ENCODE measurements around the gene AP1S2. TPM values are rescaled to one million over a fixed set of nuclear protein-coding genes. Genes with fewer than 3 reads are reported as not detected.

Gene AP1S2
- total and polyA plus RNA-seq, 10 of the 15 experiments (the other 5 are each of a cell fraction or from before 2014, with no cell fraction given): 25.6 to 105 (median 50.7) TPM

DNA sequence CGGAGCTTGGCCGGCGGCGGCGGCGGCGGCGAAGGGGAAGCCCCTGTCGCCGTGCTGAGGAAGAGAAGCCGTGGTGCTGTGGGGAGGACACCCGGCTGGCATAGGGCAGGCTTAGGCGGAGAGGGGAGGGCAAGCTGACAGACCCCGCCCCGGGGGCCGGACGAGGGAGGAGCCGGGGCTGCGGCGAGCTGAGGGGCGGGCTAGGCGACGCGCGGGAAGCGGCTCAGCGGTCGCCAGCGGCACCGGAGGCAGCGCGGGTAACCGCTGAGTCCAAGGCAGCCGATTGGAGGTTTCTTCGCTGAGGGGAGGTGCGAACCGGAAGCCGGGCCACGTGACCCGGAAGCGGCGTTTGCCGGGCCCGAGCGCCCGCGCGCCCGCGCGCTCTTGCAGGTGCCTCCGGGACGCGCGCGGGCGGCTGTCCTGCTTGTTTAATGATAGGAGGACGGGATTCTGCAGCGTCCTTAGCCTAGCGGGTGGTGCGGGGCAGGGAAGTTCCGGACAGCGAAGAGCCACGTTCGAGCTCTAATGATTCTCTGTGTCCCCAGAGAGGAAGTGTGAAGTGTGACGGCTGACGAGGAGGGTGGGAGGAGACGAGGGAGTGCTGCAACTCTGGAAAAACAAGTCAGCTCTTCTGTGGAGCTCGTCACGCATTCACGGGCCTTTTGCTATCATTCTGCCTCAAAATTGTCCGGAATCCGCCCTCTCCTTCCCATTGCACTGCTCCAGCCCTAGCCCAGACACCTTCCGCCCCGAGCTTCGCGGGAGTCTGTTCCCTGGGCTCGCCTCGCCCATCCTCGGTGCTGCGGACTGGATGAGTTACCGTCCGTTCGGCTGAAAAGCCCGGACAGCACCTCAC, at the start of gene AP1S2 (continued):
- no peak for TF ChIP-seq TARDBP (IDR thresholded peaks at IDR 0.05; ENCODE audit: borderline replicate concordance)
- TF ChIP-seq MTA3 (IDR thresholded peaks at IDR 0.05; ENCODE audit: borderline replicate concordance, low read length): no peak
- TF ChIP-seq DPF2 (IDR thresholded peaks at IDR 0.05): peak; percentile 47; the same call in 1 of the 2 replicates
- TF ChIP-seq RAD51 (IDR thresholded peaks at IDR 0.05): peak; percentile 83
- TF ChIP-seq PAX5 (IDR thresholded peaks at IDR 0.05; ENCODE audit: borderline replicate concordance, low read depth, low read length): peak; percentile 46; the same call in 1 of the 2 replicates
- TF ChIP-seq CHD4 (IDR thresholded peaks at IDR 0.05): no peak
- no peak for TF ChIP-seq ZBED1 (IDR thresholded peaks at IDR 0.05; ENCODE audit: borderline replicate concordance)
- no peak for TF ChIP-seq MEF2A (IDR thresholded peaks at IDR 0.05; ENCODE audit: insufficient read depth, low read depth, low read length)
- TF ChIP-seq, protein P1, sequence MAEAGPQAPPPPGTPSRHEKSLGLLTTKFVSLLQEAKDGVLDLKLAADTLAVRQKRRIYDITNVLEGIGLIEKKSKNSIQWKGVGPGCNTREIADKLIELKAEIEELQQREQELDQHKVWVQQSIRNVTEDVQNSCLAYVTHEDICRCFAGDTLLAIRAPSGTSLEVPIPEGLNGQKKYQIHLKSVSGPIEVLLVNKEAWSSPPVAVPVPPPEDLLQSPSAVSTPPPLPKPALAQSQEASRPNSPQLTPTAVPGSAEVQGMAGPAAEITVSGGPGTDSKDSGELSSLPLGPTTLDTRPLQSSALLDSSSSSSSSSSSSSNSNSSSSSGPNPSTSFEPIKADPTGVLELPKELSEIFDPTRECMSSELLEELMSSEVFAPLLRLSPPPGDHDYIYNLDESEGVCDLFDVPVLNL (IDR thresholded peaks at IDR 0.05; ENCODE audit: low read depth, low read length): 0 out of 2 replicates have a peak, but pooled peaks have one; percentile 58
- no peak for TF ChIP-seq NR2C1 (IDR thresholded peaks at IDR 0.05)
- TF ChIP-seq, protein P2, sequence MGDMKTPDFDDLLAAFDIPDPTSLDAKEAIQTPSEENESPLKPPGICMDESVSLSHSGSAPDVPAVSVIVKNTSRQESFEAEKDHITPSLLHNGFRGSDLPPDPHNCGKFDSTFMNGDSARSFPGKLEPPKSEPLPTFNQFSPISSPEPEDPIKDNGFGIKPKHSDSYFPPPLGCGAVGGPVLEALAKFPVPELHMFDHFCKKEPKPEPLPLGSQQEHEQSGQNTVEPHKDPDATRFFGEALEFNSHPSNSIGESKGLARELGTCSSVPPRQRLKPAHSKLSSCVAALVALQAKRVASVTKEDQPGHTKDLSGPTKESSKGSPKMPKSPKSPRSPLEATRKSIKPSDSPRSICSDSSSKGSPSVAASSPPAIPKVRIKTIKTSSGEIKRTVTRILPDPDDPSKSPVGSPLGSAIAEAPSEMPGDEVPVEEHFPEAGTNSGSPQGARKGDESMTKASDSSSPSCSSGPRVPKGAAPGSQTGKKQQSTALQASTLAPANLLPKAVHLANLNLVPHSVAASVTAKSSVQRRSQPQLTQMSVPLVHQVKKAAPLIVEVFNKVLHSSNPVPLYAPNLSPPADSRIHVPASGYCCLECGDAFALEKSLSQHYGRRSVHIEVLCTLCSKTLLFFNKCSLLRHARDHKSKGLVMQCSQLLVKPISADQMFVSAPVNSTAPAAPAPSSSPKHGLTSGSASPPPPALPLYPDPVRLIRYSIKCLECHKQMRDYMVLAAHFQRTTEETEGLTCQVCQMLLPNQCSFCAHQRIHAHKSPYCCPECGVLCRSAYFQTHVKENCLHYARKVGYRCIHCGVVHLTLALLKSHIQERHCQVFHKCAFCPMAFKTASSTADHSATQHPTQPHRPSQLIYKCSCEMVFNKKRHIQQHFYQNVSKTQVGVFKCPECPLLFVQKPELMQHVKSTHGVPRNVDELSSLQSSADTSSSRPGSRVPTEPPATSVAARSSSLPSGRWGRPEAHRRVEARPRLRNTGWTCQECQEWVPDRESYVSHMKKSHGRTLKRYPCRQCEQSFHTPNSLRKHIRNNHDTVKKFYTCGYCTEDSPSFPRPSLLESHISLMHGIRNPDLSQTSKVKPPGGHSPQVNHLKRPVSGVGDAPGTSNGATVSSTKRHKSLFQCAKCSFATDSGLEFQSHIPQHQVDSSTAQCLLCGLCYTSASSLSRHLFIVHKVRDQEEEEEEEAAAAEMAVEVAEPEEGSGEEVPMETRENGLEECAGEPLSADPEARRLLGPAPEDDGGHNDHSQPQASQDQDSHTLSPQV (IDR thresholded peaks at IDR 0.05): no peak
- no peak for TF ChIP-seq SRF (IDR thresholded peaks at IDR 0.05; ENCODE audit: low read depth in 2 of 2, low read length in 2 of 2)
- TF ChIP-seq, protein P3, sequence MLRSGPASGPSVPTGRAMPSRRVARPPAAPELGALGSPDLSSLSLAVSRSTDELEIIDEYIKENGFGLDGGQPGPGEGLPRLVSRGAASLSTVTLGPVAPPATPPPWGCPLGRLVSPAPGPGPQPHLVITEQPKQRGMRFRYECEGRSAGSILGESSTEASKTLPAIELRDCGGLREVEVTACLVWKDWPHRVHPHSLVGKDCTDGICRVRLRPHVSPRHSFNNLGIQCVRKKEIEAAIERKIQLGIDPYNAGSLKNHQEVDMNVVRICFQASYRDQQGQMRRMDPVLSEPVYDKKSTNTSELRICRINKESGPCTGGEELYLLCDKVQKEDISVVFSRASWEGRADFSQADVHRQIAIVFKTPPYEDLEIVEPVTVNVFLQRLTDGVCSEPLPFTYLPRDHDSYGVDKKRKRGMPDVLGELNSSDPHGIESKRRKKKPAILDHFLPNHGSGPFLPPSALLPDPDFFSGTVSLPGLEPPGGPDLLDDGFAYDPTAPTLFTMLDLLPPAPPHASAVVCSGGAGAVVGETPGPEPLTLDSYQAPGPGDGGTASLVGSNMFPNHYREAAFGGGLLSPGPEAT (IDR thresholded peaks at IDR 0.05; ENCODE audit: low read depth): 0 out of 2 replicates have a peak, but pooled peaks have one; percentile 28
- TF ChIP-seq MEF2B (IDR thresholded peaks at IDR 0.05; ENCODE audit: partially characterized antibody, poor library complexity, severe bottlenecking): peak; percentile 74
- TF ChIP-seq BACH1 (IDR thresholded peaks at IDR 0.05; ENCODE audit: borderline replicate concordance): peak; percentile 11; the same call in 1 of the 2 replicates
- TF ChIP-seq TBL1XR1 (IDR thresholded peaks at IDR 0.05; ENCODE audit: low read depth, low read length): no peak
- peak; percentile 24; the same call in 1 of the 2 replicates for TF ChIP-seq SMAD5 (IDR thresholded peaks at IDR 0.05; ENCODE audit: low read depth)
- no peak for TF ChIP-seq SMC3 (IDR thresholded peaks at IDR 0.05; ENCODE audit: borderline replicate concordance, low read length)
- TF ChIP-seq MTA2 (IDR thresholded peaks at IDR 0.05; ENCODE audit: low read depth): no peak
- TF ChIP-seq BCL11A (IDR thresholded peaks at IDR 0.05; ENCODE audit: low read depth, low read length): no peak
- peak; percentile 92; the same call in 1 of the 2 replicates for TF ChIP-seq RB1 (IDR thresholded peaks at IDR 0.05; ENCODE audit: borderline replicate concordance)
- TF ChIP-seq ZNF217 (IDR thresholded peaks at IDR 0.05): no peak
- TF ChIP-seq HCFC1 (IDR thresholded peaks at IDR 0.05; ENCODE audit: low read length): no peak
- peak; percentile 30 for TF ChIP-seq KLF5 (IDR thresholded peaks at IDR 0.05; ENCODE audit: partially characterized antibody)
- TF ChIP-seq NRF1 (conservative IDR thresholded peaks at IDR 0.05; ENCODE audit: low read depth, low read length): no peak
- TF ChIP-seq CHD2 (IDR thresholded peaks at IDR 0.05; ENCODE audit: borderline replicate concordance, low read depth, low read length): no peak
- peak; percentile 64 for TF ChIP-seq NBN (IDR thresholded peaks at IDR 0.05)

Measured in GM12878 (cell line).